DMS53 (cell line): ENCODE measurements around the gene ING3.
"Not testable (repeated sequence)": the region's sequence is repeated elsewhere in the genome, so short reads cannot be mapped to it uniquely, and the experiment has no call there.

Experiments
- DNase-seq: peaks from one replicate; lab custom pipeline; 2025; lab: John Stamatoyannopoulos, UW

Gene ING3

DNA sequence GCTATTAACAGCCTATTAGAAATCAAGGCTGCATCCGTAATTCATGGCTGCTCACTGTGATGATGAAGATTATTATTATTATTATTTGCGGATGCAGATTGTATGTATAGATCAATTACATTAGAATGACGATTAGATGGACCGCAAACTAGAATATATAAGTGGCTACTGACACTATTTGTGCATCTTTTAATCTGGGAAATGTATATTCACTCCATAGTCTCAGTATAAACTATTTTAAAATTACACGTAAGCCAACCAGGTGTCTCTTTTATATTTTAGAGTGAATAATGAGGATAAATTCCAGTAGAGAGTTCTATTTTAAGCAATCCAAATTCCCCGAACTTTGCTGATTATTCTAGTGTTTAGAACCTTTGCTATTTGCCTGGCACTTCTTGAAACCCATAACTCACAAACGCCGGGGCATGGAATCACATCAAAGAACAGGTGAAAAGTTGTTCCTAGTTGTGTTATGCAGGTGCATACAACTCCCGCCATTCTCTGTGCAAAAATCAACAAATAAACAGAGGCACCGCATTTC lies 509 bp upstream of the ING3 start:
- no peak for DNase-seq

DNA sequence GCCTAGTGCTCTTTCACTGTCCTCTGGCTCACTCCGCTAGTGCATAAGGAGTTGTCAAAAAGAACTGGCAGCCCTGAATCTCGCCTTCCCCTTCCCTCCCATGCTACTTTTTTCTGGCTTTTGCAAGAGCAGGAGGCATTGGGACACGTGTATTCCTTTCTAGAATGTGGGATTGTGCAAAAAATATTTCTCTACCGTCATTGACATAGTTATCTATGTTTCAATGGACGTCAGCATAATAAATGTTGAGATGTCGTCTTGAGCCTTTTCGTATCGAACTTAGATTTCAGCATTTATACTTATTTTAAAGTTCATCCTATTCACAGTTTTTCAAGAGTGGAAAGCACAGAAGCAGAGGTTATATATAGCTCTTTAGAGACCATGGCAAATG lies 727 bp downstream of the ING3 start:
- DNase-seq: no peak

DNA sequence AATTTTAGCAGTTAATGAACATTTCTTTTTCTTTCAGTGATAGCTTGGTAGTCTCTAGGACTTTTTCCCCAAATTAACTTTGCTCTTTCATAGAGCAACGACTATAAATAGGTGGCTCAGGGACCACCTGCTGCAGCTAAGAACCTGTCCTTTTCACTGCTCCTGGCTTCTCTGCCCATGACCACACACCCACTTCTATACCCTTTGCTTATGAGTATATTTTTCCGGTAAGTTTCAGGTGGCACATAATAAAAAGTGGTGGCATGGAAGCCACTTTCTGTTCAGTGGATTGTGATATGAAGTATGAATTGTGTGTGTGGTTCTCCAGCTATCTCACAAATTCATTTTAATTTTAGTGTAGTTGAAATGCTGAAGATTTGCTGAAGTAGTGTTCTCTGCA lies 1.2 kb downstream of the ING3 start:
- DNase-seq: peak; percentile 37

GRCh38 chr7:120955577-120956149 lies 5.1 kb downstream of the ING3 start:
- no peak for DNase-seq

DNA sequence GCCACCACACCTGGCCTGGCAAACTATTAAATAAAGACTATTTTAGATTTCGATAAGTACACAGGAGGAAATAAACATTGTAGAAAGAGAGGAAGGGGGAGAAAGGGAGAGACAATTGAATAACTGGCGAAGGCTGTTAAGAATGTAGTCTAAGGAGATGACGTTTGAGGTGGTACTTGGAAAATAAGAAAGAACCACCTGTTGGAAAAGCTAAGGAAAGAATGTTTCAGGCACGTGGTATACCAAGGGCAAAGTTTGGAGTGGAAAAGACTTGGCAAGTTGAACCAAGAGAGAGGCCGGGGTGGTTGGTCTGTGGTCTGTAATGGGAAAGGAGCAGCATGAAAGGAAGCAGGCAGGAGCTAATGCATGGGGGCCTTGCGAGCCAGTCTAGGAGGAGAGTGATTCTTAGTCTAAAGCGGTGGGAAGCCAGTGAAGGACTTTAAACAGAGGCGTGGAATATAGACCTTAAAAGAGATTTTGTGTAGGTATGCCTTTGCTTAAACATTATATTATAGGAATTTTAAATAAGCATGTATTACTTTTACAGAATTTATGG lies 9.4 kb downstream of the ING3 start:
- no peak for DNase-seq

GRCh38 chr7:120960714-120961113 lies 10.1 kb downstream of the ING3 start:
- DNase-seq: no peak

GRCh38 chr7:120961638-120962173 lies 11.1 kb downstream of the ING3 start:
- no peak for DNase-seq

- no peak for DNase-seq
Measured at GRCh38 chr7:120964088-120964487, 13.5 kb downstream of the ING3 start.

- no peak for DNase-seq
Measured at GRCh38 chr7:120966961-120967360, 16.4 kb downstream of the ING3 start.

- no peak for DNase-seq
Measured at GRCh38 chr7:120973849-120974248, 23.3 kb downstream of the ING3 start.

- DNase-seq: no peak
Measured at GRCh38 chr7:120979765-120980499, 29.4 kb downstream of the ING3 start.

DNA sequence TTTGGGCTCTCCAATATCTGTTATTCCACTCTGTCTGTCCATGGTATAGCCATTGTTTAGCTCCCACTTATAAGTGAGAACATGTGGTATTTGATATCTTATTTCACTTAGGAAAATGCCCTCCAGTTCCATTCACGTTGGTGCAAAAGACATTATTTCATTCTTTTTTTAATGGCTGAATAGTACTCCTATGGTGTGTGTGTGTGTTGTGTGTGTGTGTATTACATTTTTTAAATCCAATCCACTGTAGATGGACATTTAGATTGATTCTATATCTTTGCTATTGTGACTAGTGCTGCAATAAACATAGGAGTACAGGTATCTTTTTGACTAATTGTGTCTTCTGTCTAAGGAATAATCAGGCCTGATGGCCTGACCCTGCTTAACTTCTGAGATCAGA lies 30.5 kb downstream of the ING3 start:
- no peak for DNase-seq

GRCh38 chr7:120981888-120982615 lies 31.5 kb downstream of the ING3 start:
- no peak for DNase-seq

- DNase-seq: not testable (repeated sequence)
Measured at GRCh38 chr7:120983592-120983991, 33.0 kb downstream of the ING3 start.

DNA sequence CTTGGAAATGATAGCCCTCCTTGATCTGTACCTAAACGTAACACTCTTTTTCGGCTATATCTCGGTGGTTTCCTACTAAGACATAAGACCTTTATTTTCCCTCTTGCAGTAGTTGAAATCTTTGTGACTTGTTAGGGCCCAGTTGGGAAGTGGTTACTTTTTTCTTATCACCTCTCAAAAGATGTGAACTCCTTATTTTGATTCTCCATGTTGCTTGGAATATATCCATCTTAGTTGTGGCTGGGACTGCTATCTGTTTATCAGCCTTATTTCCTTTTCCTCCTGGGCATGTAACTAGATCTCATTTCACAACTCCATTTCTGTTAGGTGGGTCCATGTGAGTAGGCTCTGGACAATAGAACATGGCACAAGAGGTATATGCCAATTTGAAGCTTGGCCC lies 33.8 kb downstream of the ING3 start:
- DNase-seq: no peak

- DNase-seq: no peak
Measured at GRCh38 chr7:120985130-120985758, 34.7 kb downstream of the ING3 start.

DNA sequence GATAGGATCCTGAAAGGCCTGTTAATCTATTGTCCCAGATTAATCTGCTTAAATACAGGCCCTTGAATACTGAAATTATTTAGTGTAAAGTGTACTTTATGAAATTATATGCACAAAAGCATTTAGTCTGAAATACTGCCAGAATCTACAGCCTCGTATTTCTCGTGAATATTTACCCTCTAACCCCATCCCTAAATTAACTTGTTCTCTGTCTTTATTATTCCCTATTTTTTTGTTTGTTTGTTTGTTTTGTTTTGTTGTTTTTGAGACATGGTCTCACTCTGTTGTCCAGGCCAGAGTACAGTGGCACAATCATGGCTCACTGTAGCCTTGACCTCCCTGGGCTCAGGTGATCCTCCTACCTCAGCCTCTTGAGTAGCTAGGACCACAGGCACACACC lies 35.3 kb downstream of the ING3 start:
- no peak for DNase-seq

DNA sequence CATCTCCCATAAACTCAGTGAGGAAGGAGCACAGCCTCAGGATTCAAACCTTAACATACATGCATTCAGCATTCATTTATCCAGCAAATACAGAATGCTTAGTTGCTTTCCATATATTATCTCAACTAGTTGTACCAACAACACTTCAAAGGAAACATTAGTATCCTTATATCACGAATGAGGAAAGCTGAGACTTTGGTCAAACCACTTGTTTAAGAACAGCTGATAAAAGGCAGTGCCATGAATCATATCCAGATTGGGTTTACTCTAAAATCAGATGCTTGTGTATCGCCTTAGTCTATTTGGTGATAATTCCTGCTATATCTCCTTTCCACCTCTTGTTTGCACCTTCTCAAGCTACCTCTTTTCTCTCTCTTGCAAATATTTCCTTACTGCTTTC lies 36.1 kb downstream of the ING3 start:
- DNase-seq: no peak

DNA sequence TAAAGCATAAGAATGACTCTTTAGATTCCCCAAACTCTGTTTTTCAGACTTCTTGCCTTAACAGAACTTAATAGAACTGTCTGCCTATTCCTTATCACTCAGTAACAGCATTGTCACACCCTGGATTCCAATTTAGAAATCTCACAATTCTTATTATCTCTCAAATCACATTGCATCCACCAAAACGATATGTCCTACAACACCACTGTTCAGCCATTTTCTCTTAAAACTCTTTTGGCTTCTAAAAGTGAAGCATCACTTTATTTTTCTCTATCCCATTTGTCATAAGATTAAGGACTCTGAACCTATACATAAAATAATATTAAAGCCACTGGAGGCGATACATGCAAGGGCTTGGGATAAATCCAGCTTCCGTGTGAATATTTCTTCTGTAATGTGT lies 36.7 kb downstream of the ING3 start:
- no peak for DNase-seq

DNA sequence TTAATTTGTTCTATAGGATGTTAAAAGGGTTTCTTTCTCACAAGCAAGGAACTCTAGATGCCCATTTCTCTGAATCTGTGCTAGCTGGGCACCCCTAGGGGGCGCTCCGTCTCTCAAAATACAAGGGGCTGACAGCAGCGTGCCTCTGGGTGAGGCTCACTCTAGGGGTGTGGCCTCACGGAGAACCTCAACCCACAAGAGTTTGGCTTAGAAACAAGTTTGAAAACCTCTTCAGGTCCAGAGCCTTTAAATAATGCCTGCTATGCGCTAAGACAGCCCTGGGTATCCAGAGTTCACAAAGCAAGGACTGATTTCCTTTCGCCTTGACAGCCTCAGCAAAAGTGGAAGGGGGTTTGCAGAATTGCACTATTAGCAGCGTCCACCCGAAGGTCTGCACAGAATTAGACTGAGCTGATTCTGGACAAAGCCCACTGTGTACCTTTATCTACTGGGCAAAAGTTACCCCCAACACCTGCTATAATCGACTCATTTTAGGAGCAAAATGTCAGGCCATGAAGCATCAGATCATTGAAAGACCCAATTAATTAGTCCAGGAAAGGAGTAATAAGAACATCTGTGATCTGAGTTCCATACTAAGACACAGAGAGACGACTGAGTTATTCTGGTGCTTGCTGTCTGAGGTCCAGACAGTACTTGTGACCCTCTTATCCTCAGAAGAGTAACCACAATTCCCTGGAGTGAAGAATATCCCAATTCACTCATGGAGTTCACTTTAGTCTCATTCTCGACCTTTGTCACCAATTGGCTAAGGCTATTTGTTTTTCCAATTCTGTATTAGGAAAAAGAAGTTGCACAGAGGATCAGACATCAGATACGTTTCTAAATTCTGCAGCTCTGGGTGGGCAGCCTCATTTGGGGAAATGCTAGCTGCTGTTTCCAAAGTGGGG lies 37.4 kb downstream of the ING3 start:
- peak; percentile 96 for DNase-seq
